Measurements from ENCODE around the gene ELL2. TPM values are rescaled to one million over a fixed set of nuclear protein-coding genes. Genes with fewer than 3 reads are reported as not detected.
A peak's percentile ranks its signal among the peaks of the same experiment; 100 is the strongest.

The ELL2 gene
- total and polyA plus RNA-seq, 2 of the 13 experiments (the other 11 are each of a cell fraction or from before 2014, with no cell fraction given) = 78.9 to 97.1 TPM

GRCh38 chr5:95858661-95859595 lies 102.7 kb downstream of the ELL2 start (continued):
- no peak for TF ChIP-seq DMTF1 (CRISPR knock-in tag; IDR thresholded peaks at IDR 0.05)
- TF ChIP-seq GZF1 (CRISPR knock-in tag; IDR thresholded peaks at IDR 0.05) = peak; percentile 41; the same call in 1 of the 2 replicates
- peak; percentile 52; the same call in 1 of the 2 replicates for TF ChIP-seq PHF8 (CRISPR knock-in tag; IDR thresholded peaks at IDR 0.05)
- TF ChIP-seq ZNF3 (CRISPR knock-in tag; IDR thresholded peaks at IDR 0.05) = peak; percentile 76; the same call in 1 of the 2 replicates
- peak; percentile 85; the same call in 1 of the 2 replicates for TF ChIP-seq SALL2 (CRISPR knock-in tag; IDR thresholded peaks at IDR 0.05)
- peak; percentile 75; the same call in 1 of the 2 replicates for TF ChIP-seq ZNF275 (CRISPR knock-in tag; IDR thresholded peaks at IDR 0.05; ENCODE audit: borderline replicate concordance)
- TF ChIP-seq ZNF552 (CRISPR knock-in tag; IDR thresholded peaks at IDR 0.05; ENCODE audit: borderline replicate concordance) = 0 out of 2 replicates have a peak, but pooled peaks have one; percentile 64
- no peak for TF ChIP-seq ZBTB8A (CRISPR knock-in tag; IDR thresholded peaks at IDR 0.05; ENCODE audit: borderline replicate concordance, low read depth)
- no peak for TF ChIP-seq DDIT3 (CRISPR knock-in tag; IDR thresholded peaks at IDR 0.05)
- TF ChIP-seq NBN (conservative IDR thresholded peaks at IDR 0.05) = no peak
- TF ChIP-seq SIX1 (CRISPR knock-in tag; IDR thresholded peaks at IDR 0.05; ENCODE audit: borderline replicate concordance) = no peak
- TF ChIP-seq THAP8 (CRISPR knock-in tag; IDR thresholded peaks at IDR 0.05; ENCODE audit: borderline replicate concordance) = no peak
- TF ChIP-seq ZNF737 (CRISPR knock-in tag; IDR thresholded peaks at IDR 0.05; ENCODE audit: borderline replicate concordance) = no peak
- TF ChIP-seq ZNF24 (IDR thresholded peaks at IDR 0.05) = 0 out of 2 replicates have a peak, but pooled peaks have one; percentile 33
- no peak for TF ChIP-seq SMARCE1 (IDR thresholded peaks at IDR 0.05; ENCODE audit: borderline replicate concordance)
- TF ChIP-seq NCOA2 (CRISPR knock-in tag; IDR thresholded peaks at IDR 0.05) = peak; percentile 53; the same call in 1 of the 2 replicates
- no peak for TF ChIP-seq ZEB1 (IDR thresholded peaks at IDR 0.05; ENCODE audit: insufficient replicate concordance, low read depth)
- TF ChIP-seq ZNF740 (CRISPR knock-in tag; IDR thresholded peaks at IDR 0.05) = peak; percentile 78; the same call in 1 of the 2 replicates
- TF ChIP-seq IRF9 (CRISPR knock-in tag; IDR thresholded peaks at IDR 0.05; ENCODE audit: borderline replicate concordance) = peak; percentile 89; the same call in 1 of the 2 replicates
- no peak for TF ChIP-seq NKX3-1 (CRISPR knock-in tag; IDR thresholded peaks at IDR 0.05)
- TF ChIP-seq CSRNP2 (CRISPR knock-in tag; conservative IDR thresholded peaks at IDR 0.05; ENCODE audit: low read depth) = no peak

All from HepG2 (cell line).